ENCODE results near the gene CSRP2. TPM values are rescaled to one million over a fixed set of nuclear protein-coding genes. Genes with fewer than 3 reads are reported as not detected.

The CSRP2 gene
- total RNA-seq, 1 experiment from 2014 or later = 2.6 TPM

DNA sequence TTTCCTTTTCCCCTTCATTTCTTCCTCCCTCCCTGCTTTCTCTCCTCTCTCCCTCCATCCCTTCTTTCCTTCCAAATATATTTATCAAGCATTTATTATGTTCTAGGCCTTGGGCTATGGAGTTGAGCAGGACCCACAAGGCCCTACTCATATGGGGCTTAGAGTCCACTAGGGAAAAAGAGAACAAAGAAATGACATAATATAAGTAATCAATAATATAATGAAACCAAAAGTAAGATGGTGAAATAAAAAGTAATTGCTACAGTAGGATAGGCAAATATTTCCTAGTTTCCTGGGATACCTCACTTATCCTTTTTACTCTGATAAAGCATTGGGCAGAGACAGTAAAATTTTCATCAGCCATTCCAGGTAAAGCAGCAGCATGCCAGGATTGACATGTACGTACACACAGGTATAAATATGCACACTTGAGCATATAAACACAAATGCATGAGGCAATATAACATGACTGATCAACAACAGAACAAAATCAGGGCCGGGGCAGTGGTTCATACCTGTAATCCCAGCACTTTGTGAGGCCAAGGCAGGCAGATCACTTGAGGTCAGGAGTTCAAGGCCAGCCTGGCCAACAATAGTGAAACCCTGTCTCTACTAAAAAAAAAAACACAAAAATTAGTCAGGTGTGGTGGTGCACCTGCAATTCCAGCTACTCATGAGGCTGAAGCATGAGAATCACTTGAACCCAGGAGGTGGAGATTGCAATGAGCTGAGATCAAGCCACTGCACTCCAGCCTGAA is 35.5 kb upstream of the CSRP2 start:
- no peak for DNase-seq (ENCODE audit: unreplicated experiment)
- Mint-ChIP-seq H3K4me1 (ENCODE audit: insufficient read depth, unreplicated experiment) (peaks cover 8% of the 10 kb centered on the region), H3K27me3 (ENCODE audit: insufficient read depth, unreplicated experiment) (no peaks in the 10 kb centered on the region), H3K9me3 (ENCODE audit: unreplicated experiment) (no peaks in the 10 kb centered on the region), H3K27ac (ENCODE audit: low read depth, unreplicated experiment) (no peak overlapping the region), H3K36me3 (ENCODE audit: insufficient read depth, unreplicated experiment) (no peaks in the 10 kb centered on the region), H3K4me3 (ENCODE audit: unreplicated experiment) (no peak overlapping the region)
- intact Hi-C loops (cut with micrococcal nuclease) = no loop called here
- ChIA-PET CTCF (no interaction called here), POLR2A (no interaction called here)
- BruUV-seq (replicated peaks) = no TSS peak
- TF ChIP-seq, protein P1, sequence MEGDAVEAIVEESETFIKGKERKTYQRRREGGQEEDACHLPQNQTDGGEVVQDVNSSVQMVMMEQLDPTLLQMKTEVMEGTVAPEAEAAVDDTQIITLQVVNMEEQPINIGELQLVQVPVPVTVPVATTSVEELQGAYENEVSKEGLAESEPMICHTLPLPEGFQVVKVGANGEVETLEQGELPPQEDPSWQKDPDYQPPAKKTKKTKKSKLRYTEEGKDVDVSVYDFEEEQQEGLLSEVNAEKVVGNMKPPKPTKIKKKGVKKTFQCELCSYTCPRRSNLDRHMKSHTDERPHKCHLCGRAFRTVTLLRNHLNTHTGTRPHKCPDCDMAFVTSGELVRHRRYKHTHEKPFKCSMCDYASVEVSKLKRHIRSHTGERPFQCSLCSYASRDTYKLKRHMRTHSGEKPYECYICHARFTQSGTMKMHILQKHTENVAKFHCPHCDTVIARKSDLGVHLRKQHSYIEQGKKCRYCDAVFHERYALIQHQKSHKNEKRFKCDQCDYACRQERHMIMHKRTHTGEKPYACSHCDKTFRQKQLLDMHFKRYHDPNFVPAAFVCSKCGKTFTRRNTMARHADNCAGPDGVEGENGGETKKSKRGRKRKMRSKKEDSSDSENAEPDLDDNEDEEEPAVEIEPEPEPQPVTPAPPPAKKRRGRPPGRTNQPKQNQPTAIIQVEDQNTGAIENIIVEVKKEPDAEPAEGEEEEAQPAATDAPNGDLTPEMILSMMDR (IDR thresholded peaks at IDR 0.05; ENCODE audit: unreplicated experiment) = no peak

DNA sequence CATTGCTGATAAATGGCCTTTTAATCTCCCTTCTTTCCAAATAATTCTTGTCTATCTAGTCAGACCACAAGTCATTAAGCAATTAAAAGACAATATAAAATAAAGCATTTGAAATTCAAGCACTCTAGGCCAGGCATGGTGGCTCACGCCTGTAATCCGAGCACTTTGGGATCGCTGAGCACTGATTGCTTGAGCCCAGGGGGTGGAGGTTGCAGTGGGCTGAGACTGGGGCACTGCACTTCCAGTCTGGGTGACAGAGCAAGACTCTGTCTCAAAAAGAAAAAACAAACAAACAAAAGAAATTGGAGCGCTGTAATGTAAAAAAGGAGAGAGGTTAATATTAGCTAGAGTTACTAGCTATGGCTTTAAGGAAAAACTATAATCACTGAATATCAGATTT is 30.5 kb upstream of the CSRP2 start:
- TF ChIP-seq, protein P1 (IDR thresholded peaks at IDR 0.05; ENCODE audit: unreplicated experiment) = no peak
- BruUV-seq (replicated peaks) = no TSS peak
- intact Hi-C loops (cut with micrococcal nuclease) = no loop called here
- H3K27ac Mint-ChIP-seq (ENCODE audit: low read depth, unreplicated experiment) = no peak overlapping the region
- no peaks in the 10 kb centered on the region for H3K9me3 Mint-ChIP-seq (ENCODE audit: unreplicated experiment)
- no peaks in the 10 kb centered on the region for H3K27me3 Mint-ChIP-seq (ENCODE audit: insufficient read depth, unreplicated experiment)
- no peaks in the 10 kb centered on the region for H3K4me1 Mint-ChIP-seq (ENCODE audit: insufficient read depth, unreplicated experiment)
- no peak for DNase-seq (ENCODE audit: unreplicated experiment)
- POLR2A ChIA-PET = no interaction called here
- no peaks in the 10 kb centered on the region for H3K36me3 Mint-ChIP-seq (ENCODE audit: insufficient read depth, unreplicated experiment)
- H3K4me3 Mint-ChIP-seq (ENCODE audit: unreplicated experiment) = no peak overlapping the region
- CTCF ChIA-PET = interaction anchor here (1.1 kb wide), 1 partner anchor 29 kb away, joined by 3 read pairs; no protein-coding TSS in a partner anchor

DNA sequence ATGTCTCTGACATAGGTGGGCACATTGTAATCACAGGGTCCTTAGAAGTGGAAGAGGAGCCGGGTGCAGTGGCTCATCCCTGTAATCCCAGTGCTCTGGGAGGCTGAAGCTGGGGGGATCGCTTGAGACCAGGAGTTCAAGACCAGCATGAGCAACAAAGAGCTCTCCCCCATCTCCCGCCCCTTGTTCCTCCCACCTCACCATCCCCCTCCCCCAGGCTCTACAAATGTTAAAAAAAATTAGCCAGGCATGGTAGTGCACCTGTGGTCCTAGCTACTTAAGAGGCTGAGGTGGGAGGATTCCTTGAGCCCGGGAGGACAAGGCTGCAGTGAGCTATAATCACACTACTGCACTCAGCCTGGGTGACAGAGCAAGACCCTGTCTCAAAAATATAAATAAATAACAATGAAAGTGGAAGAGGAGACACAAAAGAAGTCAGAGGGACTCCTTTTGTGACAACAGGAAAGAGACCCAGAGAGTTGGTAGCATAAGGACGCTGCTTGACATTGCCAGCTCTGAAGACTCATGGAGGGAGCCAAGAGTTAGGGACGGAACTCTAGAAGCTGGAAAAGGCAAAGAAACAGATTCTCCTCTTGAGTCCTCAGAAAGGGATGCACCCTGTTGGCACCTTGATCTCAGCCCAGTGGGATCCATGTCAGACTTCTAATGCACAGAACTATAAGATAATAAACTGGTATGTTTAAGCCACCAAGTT is 29.6 kb upstream of the CSRP2 start:
- ChIA-PET POLR2A (no interaction called here), CTCF (interaction anchor here (1.1 kb wide), 1 partner anchor 29 kb away, joined by 3 read pairs; no protein-coding TSS in a partner anchor)
- TF ChIP-seq, protein P1 (IDR thresholded peaks at IDR 0.05; ENCODE audit: unreplicated experiment) = no peak
- H3K9me3 Mint-ChIP-seq (ENCODE audit: unreplicated experiment) = no peaks in the 10 kb centered on the region
- H3K27ac Mint-ChIP-seq (ENCODE audit: low read depth, unreplicated experiment) = no peak overlapping the region
- no TSS peak for BruUV-seq (replicated peaks)
- H3K4me3 Mint-ChIP-seq (ENCODE audit: unreplicated experiment) = no peak overlapping the region
- no peak for DNase-seq (ENCODE audit: unreplicated experiment)
- H3K4me1 Mint-ChIP-seq (ENCODE audit: insufficient read depth, unreplicated experiment) = no peaks in the 10 kb centered on the region
- intact Hi-C loops (cut with micrococcal nuclease) = no loop called here
- H3K27me3 Mint-ChIP-seq (ENCODE audit: insufficient read depth, unreplicated experiment) = no peaks in the 10 kb centered on the region
- H3K36me3 Mint-ChIP-seq (ENCODE audit: insufficient read depth, unreplicated experiment) = no peaks in the 10 kb centered on the region

DNA sequence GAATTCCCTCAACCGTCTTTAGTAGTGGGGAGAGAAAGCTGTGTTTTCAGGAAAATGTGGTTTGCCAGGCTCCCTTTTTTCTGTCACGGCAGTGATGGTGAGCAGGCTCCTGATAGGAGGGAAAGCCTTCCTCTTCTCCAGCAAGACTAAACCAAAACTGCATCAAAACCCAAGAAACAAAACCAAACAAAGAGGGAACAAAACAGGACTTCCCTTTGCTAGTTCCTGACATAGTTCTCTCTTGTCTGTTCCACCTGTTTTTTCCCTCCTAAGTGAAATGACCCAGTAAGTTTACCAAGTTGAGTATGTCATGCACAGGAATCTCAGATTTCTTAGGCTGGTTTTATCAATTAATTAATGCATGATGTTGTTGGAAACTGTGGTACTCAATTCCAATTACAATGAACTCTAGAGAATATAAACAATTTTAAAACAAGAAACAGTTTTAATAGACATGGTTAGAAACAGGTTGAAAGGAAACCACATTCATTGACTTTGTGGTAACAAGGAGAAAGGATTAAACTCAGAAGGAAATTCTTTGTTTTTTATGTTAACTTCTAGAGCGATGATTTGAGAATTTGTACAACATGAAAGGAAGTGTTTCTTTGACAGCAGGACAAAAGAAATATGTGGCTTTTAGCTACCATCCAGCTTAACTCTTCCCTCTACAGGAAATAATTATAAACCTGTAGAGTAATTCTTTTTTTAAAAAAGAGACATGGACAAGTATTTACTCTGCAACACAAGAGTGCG is 23.0 kb upstream of the CSRP2 start:
- no TSS peak for BruUV-seq (replicated peaks)
- ChIA-PET POLR2A (interaction anchor here (1.3 kb wide), 1 partner anchor 20 kb away, joined by 4 read pairs; no protein-coding TSS in a partner anchor), CTCF (interaction anchor here (0.6 to 1.3 kb wide), 4 partner anchors 8 to 314 kb away, joined by 3 read pairs; no protein-coding TSS in a partner anchor)
- intact Hi-C loops (cut with micrococcal nuclease) = no loop called here
- TF ChIP-seq, protein P1 (IDR thresholded peaks at IDR 0.05; ENCODE audit: unreplicated experiment) = no peak
- Mint-ChIP-seq H3K9me3 (ENCODE audit: unreplicated experiment) (no peaks in the 10 kb centered on the region), H3K27me3 (ENCODE audit: insufficient read depth, unreplicated experiment) (no peaks in the 10 kb centered on the region), H3K36me3 (ENCODE audit: insufficient read depth, unreplicated experiment) (no peaks in the 10 kb centered on the region), H3K4me3 (ENCODE audit: unreplicated experiment) (no peak overlapping the region), H3K27ac (ENCODE audit: low read depth, unreplicated experiment) (no peak overlapping the region), H3K4me1 (ENCODE audit: insufficient read depth, unreplicated experiment) (no peaks in the 10 kb centered on the region)
- DNase-seq (ENCODE audit: unreplicated experiment) = no peak
